GM12878 (cell line): ENCODE results near the gene DDX49. TPM values are rescaled to one million over a fixed set of nuclear protein-coding genes. Genes with fewer than 3 reads are reported as not detected.
A peak's percentile ranks its signal among the peaks of the same experiment; 100 is the strongest.

ENCODE experiments used
- ATAC-seq: fragments of 200-7000 bp; cut with Tn5 transposase; 3 replicates; pipeline ENCODE4 v1.9.1; 2020; ENCODE audit warnings: mild to moderate bottlenecking, moderate library complexity
- BruUV-seq: library from RNA; stranded (reverse); fragments of 400-500 nt; replicated peaks from 2 replicates; lab custom pipeline; 2021; lab: Mats Ljungman, UMichigan
- CTCF ChIA-PET: fragments of 300-600 bp; sonication (Branson Sonifier 250); formaldehyde crosslinking; extraction: SDS; loops from one replicate; lab custom pipeline; 2021; ENCODE audit warnings: inconsistent platforms; lab: Yijun Ruan, JAX
- POLR2A ChIA-PET: fragments of 350-600 bp; formaldehyde crosslinking; extraction: SDS; loops from one replicate; lab custom pipeline; 2021; ENCODE audit warnings: inconsistent platforms; lab: Charles Lee
- RAD21 ChIA-PET: fragments of 300-600 bp; sonication (Branson Sonifier 250); formaldehyde crosslinking; loops from one replicate; lab custom pipeline; 2023; ENCODE audit warnings: antibody characterized with exemption; ENCODE audit not compliant: unreplicated experiment; lab: Charles Lee
- SMC1A ChIA-PET: fragments of 300-600 bp; sonication (Branson Sonifier 250); formaldehyde crosslinking; loops from one replicate; lab custom pipeline; 2023; ENCODE audit not compliant: unreplicated experiment, uncharacterized antibody; lab: Charles Lee
- DNase-seq: peaks from one replicate; pipeline ENCODE4 v3.0.0-alpha.2; 2011; ENCODE audit warnings: low read depth, low spot score
- FAIRE-seq: peaks from 3 replicates; lab custom pipeline; 2011; peaks lifted over from hg19 to GRCh38; lab: Jason Lieb, UNC
- H2AFZ ChIP-seq: 2 replicates; pipeline ENCODE4 v1.6.0; 2011; ENCODE audit warnings: low read depth, low read length, control low read depth; ENCODE audit not compliant: control insufficient read depth
- H3K27ac ChIP-seq: 2 replicates; pipeline ENCODE4 v1.5.1; 2011; ENCODE audit warnings: control low read depth; ENCODE audit not compliant: control insufficient read depth, insufficient read depth
- H3K27me3 ChIP-seq, 2 experiments: replicated peaks in 1 of 2; 2 replicates each; pipeline versions ENCODE4 v1.6.0 to v1.6.1; 2011; ENCODE audit warnings: low read length in 1 of 2; ENCODE audit not compliant: control insufficient read depth in 2 of 2, insufficient read depth in 2 of 2
- H3K36me3 ChIP-seq, 2 experiments: 2 replicates each; pipeline ENCODE4 v1.5.1; 2011; ENCODE audit warnings: low read length in 1 of 2; ENCODE audit not compliant: control insufficient read depth in 2 of 2, insufficient read depth in 2 of 2
- H3K4me1 ChIP-seq: 2 replicates; pipeline ENCODE4 v1.6.1; 2011; ENCODE audit warnings: mild to moderate bottlenecking, low read length, moderate library complexity, mixed read lengths; ENCODE audit not compliant: control insufficient read depth, insufficient read depth
- H3K4me2 ChIP-seq: 2 replicates; pipeline ENCODE4 v1.6.0; 2011; ENCODE audit warnings: control low read depth; ENCODE audit not compliant: control insufficient read depth, insufficient read depth
- H3K4me3 ChIP-seq: fragments of 200-600 bp; sonication (generic); 2 replicates; pipeline ENCODE4 v1.5.1; 2016
- H3K79me2 ChIP-seq: 2 replicates; pipeline ENCODE4 v1.6.0; 2011; ENCODE audit warnings: low read length; ENCODE audit not compliant: control insufficient read depth, insufficient read depth
- H3K9ac ChIP-seq: 2 replicates; pipeline ENCODE4 v1.8.0; 2011; ENCODE audit warnings: low read length, control low read depth, mixed read lengths; ENCODE audit not compliant: control insufficient read depth, insufficient read depth
- H3K9me3 ChIP-seq: replicated peaks from 3 replicates; pipeline ENCODE4 v1.5.1; 2011; ENCODE audit warnings: mild to moderate bottlenecking, low read length; ENCODE audit not compliant: control insufficient read depth, insufficient read depth
- H4K20me1 ChIP-seq: 2 replicates; pipeline ENCODE4 v1.6.0; 2011; ENCODE audit not compliant: control insufficient read depth, insufficient read depth
- BRCA1 ChIP-seq: IDR thresholded peaks from 2 replicates; pipeline ENCODE4 v1.6.1; 2011; ENCODE audit warnings: low read depth, low read length, improper control_type of control experiment
- EED ChIP-seq: sonication (generic); IDR thresholded peaks from 2 replicates; pipeline ENCODE4 v1.6.1; 2016; ENCODE audit warnings: antibody characterized with exemption, low read depth
- LARP7 ChIP-seq: fragments of 450-650 bp; IDR thresholded peaks from 2 replicates; pipeline ENCODE4 v1.6.1; 2017; ENCODE audit warnings: mild to moderate bottlenecking
- MEF2A ChIP-seq: IDR thresholded peaks from 2 replicates; pipeline ENCODE4 v1.6.1; 2011; ENCODE audit warnings: low read depth, mild to moderate bottlenecking, low read length, moderate library complexity; ENCODE audit not compliant: insufficient read depth
- MEF2B ChIP-seq: fragments of 450-650 bp; IDR thresholded peaks from 2 replicates; pipeline ENCODE4 v1.6.1; 2018; ENCODE audit warnings: mild to moderate bottlenecking, moderate library complexity; ENCODE audit not compliant: partially characterized antibody, poor library complexity, severe bottlenecking
- NR2C1 ChIP-seq: fragments of 450-650 bp; IDR thresholded peaks from 2 replicates; pipeline ENCODE4 v1.6.1; 2017; ENCODE audit warnings: antibody characterized with exemption, mild to moderate bottlenecking, moderate library complexity
- NR2F1 ChIP-seq: fragments of 450-650 bp; conservative IDR thresholded peaks from 2 replicates; pipeline ENCODE4 v1.6.1; 2017; ENCODE audit warnings: mild to moderate bottlenecking
- POLR2A ChIP-seq: IDR thresholded peaks from 2 replicates; pipeline ENCODE4 v1.6.1; 2011; ENCODE audit warnings: low read depth, mild to moderate bottlenecking, low read length
- POLR2AphosphoS5 ChIP-seq: IDR thresholded peaks from 2 replicates; pipeline ENCODE4 v1.6.1; 2011; ENCODE audit warnings: mild to moderate bottlenecking, low read length, inconsistent platforms
- WGBS: methylation state at CpG from one replicate; pipeline ENCODE4 v1.1.6; 2016; ENCODE audit warnings: low lambda C conversion rate; ENCODE audit not compliant: insufficient replicate concordance, insufficient coverage; ENCODE audit errors: missing lambda C conversion rate; 5-methylcytosine and 5-hydroxymethylcytosine counted together
- in situ Hi-C: fragments of 300-500 bp; cut with MboI; formaldehyde crosslinking; loops from 9 replicates; pipeline ENCODE4 v1.14.3; 2018; ENCODE audit warnings: mixed read lengths
- intact Hi-C: fragments of 100-400 bp; cut with micrococcal nuclease; formaldehyde crosslinking; loops from one replicate; pipeline ENCODE4 v1.14.2; 2022; ENCODE audit not compliant: unreplicated experiment
- polyA plus RNA-seq, 11 experiments: library from polyadenylated mRNA; depleted of rRNA in 4 of 11; unstranded in 6 of 11; stranded (reverse) in 5 of 11; fragments of >200 nt; fragmentation: Nextera tagmentation in 4 of 11; fragmentation: Illumina TruSeq in 1 of 11; extraction: Ambion mirVana in 4 of 11; extraction: Trizol in 1 of 11; gene quantifications; 1 replicate in 1 of 11; 2 replicates in 10 of 11; pipeline versions ENCODE4 v1.2.1 to v1.2.3, GENCODE V29; 2011 to 2016; ENCODE audit warnings: inconsistent platforms in 2 of 11, missing spikeins in 2 of 11, low read depth in 1 of 11
- total RNA-seq, 4 experiments: library from RNA; depleted of rRNA in 3 of 4; stranded (reverse); fragments of >200 nt in 3 of 4; fragmentation: Illumina TruSeq in 1 of 4; extraction: Trizol in 1 of 4; gene quantifications; 2 replicates each; pipeline versions ENCODE4 v1.2.1 to v1.2.3, GENCODE V29; 2013 to 2021
- TF ChIP-seq, protein P1 (sequence below): fragments of 450-650 bp; IDR thresholded peaks from 2 replicates; pipeline ENCODE4 v1.6.1; 2016; ENCODE audit warnings: mild to moderate bottlenecking
- TF ChIP-seq, protein P2 (sequence below): fragments of 450-650 bp; IDR thresholded peaks from 2 replicates; pipeline ENCODE4 v1.6.1; 2017; ENCODE audit warnings: mild to moderate bottlenecking, low read depth, inconsistent platforms; ENCODE audit not compliant: poor library complexity, severe bottlenecking
- TF ChIP-seq, protein P3 (sequence below): IDR thresholded peaks from 2 replicates; pipeline ENCODE4 v1.6.1; 2011; ENCODE audit warnings: borderline replicate concordance, low read depth, mild to moderate bottlenecking, moderate library complexity, mixed read lengths, low read length; ENCODE audit not compliant: insufficient read depth; ENCODE audit errors: extremely low read length

DDX49 gene
- total and polyA plus RNA-seq, 10 of the 15 experiments (the other 5 are each of a cell fraction or from before 2014, with no cell fraction given): 0.58 to 102 (median 48.1) TPM

DNA sequence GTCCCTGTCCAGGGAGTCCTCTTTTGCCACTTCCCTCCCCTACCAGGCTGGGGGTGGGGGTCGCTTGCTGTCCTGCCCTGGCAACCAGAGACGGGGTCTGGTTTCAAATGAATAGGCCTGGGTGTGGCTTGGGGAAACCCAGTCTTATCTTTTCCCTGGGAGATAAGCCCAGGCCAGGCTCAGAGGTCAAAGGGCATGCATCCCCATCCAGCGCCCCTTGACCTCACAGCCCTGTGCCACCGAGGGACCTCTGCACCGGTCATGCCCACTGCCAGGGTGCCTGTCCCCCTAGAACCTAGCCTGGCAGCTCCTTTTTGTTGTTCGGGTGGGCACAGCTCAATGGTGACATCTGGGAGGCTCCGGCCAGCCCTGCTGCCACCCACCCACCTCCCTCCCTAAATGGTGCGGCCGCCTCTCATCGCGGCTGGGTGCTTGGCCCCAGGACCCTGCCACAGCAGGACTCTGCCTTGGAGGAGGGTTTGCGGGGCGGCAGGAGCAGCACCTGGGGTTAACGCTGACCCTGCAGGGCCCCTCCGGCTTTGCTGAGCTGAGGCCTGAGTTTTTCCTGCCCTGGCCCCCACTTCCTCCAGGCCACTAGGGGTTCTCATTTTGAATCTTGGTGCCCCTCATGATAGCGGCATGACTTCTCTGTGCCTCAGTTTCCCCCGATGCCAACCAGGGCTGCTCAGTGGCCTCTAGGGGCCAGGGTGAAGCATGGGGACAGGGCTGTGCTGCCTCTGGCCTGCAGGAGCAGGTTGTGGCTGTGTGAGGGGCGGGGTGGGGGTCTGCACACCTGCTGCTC is 20.7 kb upstream of the DDX49 start:
- ATAC-seq (no peak), DNase-seq (no peak), FAIRE-seq (no peak)
- no peak overlapping the region for H3K4me2 ChIP-seq
- H3K4me1 ChIP-seq: no peaks in the 10 kb centered on the region
- ChIA-PET SMC1A (no interaction called here), RAD21 (no interaction called here), CTCF (no interaction called here), POLR2A (no interaction called here)
- no peak overlapping the region for H2AFZ ChIP-seq
- WGBS: 78% methylated on average over 18 of the region's 18 CpGs
- no peaks in the 10 kb centered on the region for H3K9me3 ChIP-seq
- H3K9ac ChIP-seq: no peak overlapping the region
- BruUV-seq: no TSS peak
- in situ Hi-C loops (no loop called here), intact Hi-C loops (no loop called here)
- TF ChIP-seq NR2F1: peak; percentile 41; the same call in 1 of the 2 replicates
- TF ChIP-seq, protein P1, sequence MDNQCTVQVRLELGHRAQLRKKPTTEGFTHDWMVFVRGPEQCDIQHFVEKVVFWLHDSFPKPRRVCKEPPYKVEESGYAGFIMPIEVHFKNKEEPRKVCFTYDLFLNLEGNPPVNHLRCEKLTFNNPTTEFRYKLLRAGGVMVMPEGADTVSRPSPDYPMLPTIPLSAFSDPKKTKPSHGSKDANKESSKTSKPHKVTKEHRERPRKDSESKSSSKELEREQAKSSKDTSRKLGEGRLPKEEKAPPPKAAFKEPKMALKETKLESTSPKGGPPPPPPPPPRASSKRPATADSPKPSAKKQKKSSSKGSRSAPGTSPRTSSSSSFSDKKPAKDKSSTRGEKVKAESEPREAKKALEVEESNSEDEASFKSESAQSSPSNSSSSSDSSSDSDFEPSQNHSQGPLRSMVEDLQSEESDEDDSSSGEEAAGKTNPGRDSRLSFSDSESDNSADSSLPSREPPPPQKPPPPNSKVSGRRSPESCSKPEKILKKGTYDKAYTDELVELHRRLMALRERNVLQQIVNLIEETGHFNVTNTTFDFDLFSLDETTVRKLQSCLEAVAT: no peak
- TF ChIP-seq MEF2B: no peak
- no peak for TF ChIP-seq MEF2A
- TF ChIP-seq NR2C1: 0 out of 2 replicates have a peak, but pooled peaks have one; percentile 12
- TF ChIP-seq EED: no peak
- no peak for TF ChIP-seq LARP7
- TF ChIP-seq BRCA1: no peak
- TF ChIP-seq POLR2A: peak; percentile 23; the same call in 1 of the 2 replicates
- TF ChIP-seq, protein P2, sequence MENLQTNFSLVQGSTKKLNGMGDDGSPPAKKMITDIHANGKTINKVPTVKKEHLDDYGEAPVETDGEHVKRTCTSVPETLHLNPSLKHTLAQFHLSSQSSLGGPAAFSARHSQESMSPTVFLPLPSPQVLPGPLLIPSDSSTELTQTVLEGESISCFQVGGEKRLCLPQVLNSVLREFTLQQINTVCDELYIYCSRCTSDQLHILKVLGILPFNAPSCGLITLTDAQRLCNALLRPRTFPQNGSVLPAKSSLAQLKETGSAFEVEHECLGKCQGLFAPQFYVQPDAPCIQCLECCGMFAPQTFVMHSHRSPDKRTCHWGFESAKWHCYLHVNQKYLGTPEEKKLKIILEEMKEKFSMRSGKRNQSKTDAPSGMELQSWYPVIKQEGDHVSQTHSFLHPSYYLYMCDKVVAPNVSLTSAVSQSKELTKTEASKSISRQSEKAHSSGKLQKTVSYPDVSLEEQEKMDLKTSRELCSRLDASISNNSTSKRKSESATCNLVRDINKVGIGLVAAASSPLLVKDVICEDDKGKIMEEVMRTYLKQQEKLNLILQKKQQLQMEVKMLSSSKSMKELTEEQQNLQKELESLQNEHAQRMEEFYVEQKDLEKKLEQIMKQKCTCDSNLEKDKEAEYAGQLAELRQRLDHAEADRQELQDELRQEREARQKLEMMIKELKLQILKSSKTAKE: no peak
- TF ChIP-seq, protein P3, sequence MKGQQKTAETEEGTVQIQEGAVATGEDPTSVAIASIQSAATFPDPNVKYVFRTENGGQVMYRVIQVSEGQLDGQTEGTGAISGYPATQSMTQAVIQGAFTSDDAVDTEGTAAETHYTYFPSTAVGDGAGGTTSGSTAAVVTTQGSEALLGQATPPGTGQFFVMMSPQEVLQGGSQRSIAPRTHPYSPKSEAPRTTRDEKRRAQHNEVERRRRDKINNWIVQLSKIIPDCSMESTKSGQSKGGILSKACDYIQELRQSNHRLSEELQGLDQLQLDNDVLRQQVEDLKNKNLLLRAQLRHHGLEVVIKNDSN: no peak
- 0 out of 2 replicates have a peak, but pooled peaks have one; percentile 25 for TF ChIP-seq POLR2AphosphoS5
- no peak overlapping the region for H3K27ac ChIP-seq
- peaks cover 4% of the 10 kb centered on the region in 2 experiments; a peak in 3 of 4 replicates for H3K27me3 ChIP-seq
- no peaks in the 10 kb centered on the region for H4K20me1 ChIP-seq
- no peak overlapping the region for H3K4me3 ChIP-seq
- no peaks in the 10 kb centered on the region for H3K79me2 ChIP-seq
- peaks cover 2 to 4% of the 10 kb centered on the region in 2 experiments; a peak in 2 of 4 replicates for H3K36me3 ChIP-seq
